Astrocyte (in vitro differentiated cells and primary cell): Measurements from ENCODE around the gene MYOZ3. TPM values are rescaled to one million over a fixed set of nuclear protein-coding genes. Genes with fewer than 3 reads are reported as not detected.

Experiments
- total RNA-seq: library from RNA; stranded (reverse); gene quantifications from 2 replicates; pipeline ENCODE4 v1.2.1, GENCODE V29; 2021

The MYOZ3 gene
- total RNA-seq, 1 donor from 2014 or later, result 5.5 TPM

Other genes starting within 250 kb of the MYOZ3 start
- gene CD74, start 248.3 kb upstream of the MYOZ3 start, total RNA-seq, result 9.1 and 15.7 TPM in 2 replicates
- 1,823 and 2,054 TPM in 2 replicates for gene RPS14, start 211.5 kb upstream of the MYOZ3 start, total RNA-seq
- 293 and 321 TPM in 2 replicates for gene NDST1, start 153.1 kb upstream of the MYOZ3 start, total RNA-seq
- gene SYNPO, start 20.6 kb upstream of the MYOZ3 start, total RNA-seq, result 40.2 and 68.9 TPM in 2 replicates
- gene RBM22, start 39.8 kb downstream of the MYOZ3 start, total RNA-seq, result 42.0 and 47.4 TPM in 2 replicates
- gene DCTN4, start 97.8 kb downstream of the MYOZ3 start, total RNA-seq, result 53.8 and 57.0 TPM in 2 replicates
- 16.7 and 19.8 TPM in 2 replicates for gene SMIM3, start 117.5 kb downstream of the MYOZ3 start, total RNA-seq
- gene IRGM, start 185.3 kb downstream of the MYOZ3 start, total RNA-seq, result not detected in 2 replicates
- 7.7 and 9.2 TPM in 2 replicates for gene ZNF300, start 243.7 kb downstream of the MYOZ3 start, total RNA-seq